OCI-LY3 (cell line): Measurements from ENCODE around the gene ITGB6.

Experiments
- CTCF ChIP-seq: fragments of 200-600, 300-600 bp; sonication (generic); IDR thresholded peaks from 2 replicates; pipeline ENCODE4 v1.5.1; 2014; ENCODE audit warnings: antibody characterized with exemption, low read length, low read depth
- EZH2phosphoT487 ChIP-seq: fragments of 200-600 bp; shearing (Covaris generic); IDR thresholded peaks from 2 replicates; pipeline ENCODE4 v1.6.1; 2018; ENCODE audit warnings: antibody characterized with exemption, mixed run types, low read depth

GRCh38 chr2:160214461-160215445 lies 14.7 kb upstream of the ITGB6 start:
- TF ChIP-seq CTCF (no peak), EZH2phosphoT487 (no peak)
